ENCODE results near the gene TMEM184C.

DNA sequence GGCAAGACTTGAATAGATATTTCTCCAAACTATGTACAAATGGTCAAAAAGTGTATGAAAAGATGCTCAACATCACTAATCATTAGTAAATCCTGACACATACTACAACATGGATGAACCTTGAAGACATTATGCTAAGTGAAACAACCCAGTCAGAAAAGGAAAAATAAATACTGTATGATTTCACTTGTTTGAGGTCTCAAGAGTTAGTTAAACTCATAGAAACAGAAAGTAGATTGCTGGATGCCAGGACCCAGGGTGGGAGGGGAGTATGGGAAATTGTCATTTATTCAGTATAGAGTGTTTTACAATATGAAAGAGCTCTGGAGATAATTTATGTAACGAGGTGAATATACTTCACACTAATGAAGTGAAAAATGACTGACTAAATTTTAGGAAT is 34.4 kb downstream of the TMEM184C start:
- TF ChIP-seq CTCF (conservative IDR thresholded peaks at IDR 0.05) (no peak), ZFX (IDR thresholded peaks at IDR 0.05) (no peak)

Measured in C4-2B (cell line).